A673 (cell line): ENCODE measurements around the gene NCBP2. TPM values are rescaled to one million over a fixed set of nuclear protein-coding genes. Genes with fewer than 3 reads are reported as not detected.

Experiments used
- BruUV-seq: library from RNA; stranded (reverse); fragments of 400-500 nt; replicated peaks from 2 replicates; lab custom pipeline; 2021; lab: Mats Ljungman, UMichigan
- CTCF ChIA-PET: fragments of 300-600 bp; sonication (Branson Sonifier 250); formaldehyde crosslinking; loops from one replicate; lab custom pipeline; 2022; ENCODE audit warnings: antibody characterized with exemption; lab: Charles Lee
- POLR2A ChIA-PET: fragments of 300-600 bp; sonication (Branson Sonifier 250); formaldehyde crosslinking; loops from one replicate; lab custom pipeline; 2022; ENCODE audit warnings: antibody characterized with exemption; ENCODE audit not compliant: low non-redundant PET; lab: Charles Lee
- DNase-seq: peaks from one replicate; pipeline ENCODE4 v3.0.0-alpha.2; 2015; ENCODE audit warnings: low spot score
- H3K27ac ChIP-seq: fragments of 200-600 bp; sonication (generic); 2 replicates; pipeline ENCODE4 v1.5.1; 2016; ENCODE audit warnings: mixed run types, low read depth, mild to moderate bottlenecking, mixed read lengths, antibody characterized with exemption, low read length; ENCODE audit not compliant: poor library complexity, severe bottlenecking
- H3K27me3 ChIP-seq: fragments of 200-600 bp; sonication (generic); replicated peaks from 2 replicates; pipeline ENCODE4 v1.6.1; 2017; ENCODE audit warnings: mixed run types, low read depth, mild to moderate bottlenecking, mixed read lengths, antibody characterized with exemption, low read length; ENCODE audit not compliant: insufficient read depth, poor library complexity
- H3K36me3 ChIP-seq: fragments of 200-600 bp; sonication (generic); 2 replicates; pipeline ENCODE4 v1.6.1; 2016; ENCODE audit warnings: mixed run types, mild to moderate bottlenecking, mixed read lengths, antibody characterized with exemption, low read length; ENCODE audit not compliant: insufficient read depth, poor library complexity, severe bottlenecking
- H3K4me1 ChIP-seq: fragments of 200-600 bp; sonication (generic); 2 replicates; pipeline ENCODE4 v1.6.1; 2017; ENCODE audit warnings: mixed run types, mild to moderate bottlenecking, mixed read lengths, antibody characterized with exemption, low read length; ENCODE audit not compliant: insufficient read depth, poor library complexity, severe bottlenecking
- H3K4me3 ChIP-seq: fragments of 200-600 bp; sonication (generic); 2 replicates; pipeline ENCODE4 v1.5.1; 2016; ENCODE audit warnings: low read depth, mixed run types, mild to moderate bottlenecking, mixed read lengths, low read length; ENCODE audit not compliant: poor library complexity, severe bottlenecking
- H3K9me3 ChIP-seq: fragments of 200-600 bp; sonication (generic); 2 replicates; pipeline ENCODE4 v1.6.1; 2016; ENCODE audit warnings: mixed run types, low read depth, mild to moderate bottlenecking, mixed read lengths, antibody characterized with exemption, low read length; ENCODE audit not compliant: poor library complexity, severe bottlenecking
- EZH2 ChIP-seq: fragments of 200-600 bp; sonication (generic); IDR thresholded peaks from 2 replicates; pipeline ENCODE4 v1.6.1; 2017; ENCODE audit warnings: borderline replicate concordance, low read depth, mild to moderate bottlenecking, mixed read lengths, antibody characterized with exemption, low read length; ENCODE audit not compliant: poor library complexity, severe bottlenecking
- intact Hi-C: fragments of 100-400 bp; cut with micrococcal nuclease; formaldehyde crosslinking; loops from one replicate; pipeline ENCODE4 v1.10.0; 2022; ENCODE audit not compliant: unreplicated experiment
- total RNA-seq: library from RNA; stranded (reverse); gene quantifications from 2 replicates; pipeline ENCODE4 v1.2.3, GENCODE V29; 2021
- TF ChIP-seq, protein P1 (sequence below): fragments of 300-800, 200-600 bp; sonication (generic); conservative IDR thresholded peaks from 2 replicates; pipeline ENCODE4 v1.5.1; 2017; ENCODE audit warnings: low read depth, mild to moderate bottlenecking, antibody characterized with exemption, low read length, moderate library complexity, mixed read lengths

The NCBP2 gene
- total RNA-seq, 1 experiment from 2014 or later, result 93.7 TPM

DNA sequence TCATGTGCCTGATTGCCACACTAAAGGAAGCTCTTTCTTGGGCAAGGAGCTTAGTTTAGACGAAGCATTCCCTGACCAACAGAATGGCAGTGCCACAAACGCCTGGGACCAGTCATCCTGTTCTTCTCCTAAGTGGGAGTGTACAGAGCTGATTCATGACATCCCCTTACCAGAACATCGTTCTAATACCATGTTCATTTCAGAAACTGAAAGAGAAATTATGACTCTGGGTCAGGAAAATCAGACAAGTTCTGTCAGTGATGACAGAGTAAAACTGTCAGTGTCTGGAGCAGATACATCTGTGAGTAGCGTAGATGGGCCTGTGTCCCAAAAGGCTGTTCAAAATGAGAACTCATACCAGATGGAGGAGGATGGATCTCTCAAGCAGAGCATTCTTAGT, 56.2 kb downstream of the NCBP2 start:
- H3K27me3 ChIP-seq, result no peaks in the 10 kb centered on the region
- TF ChIP-seq, protein P1, sequence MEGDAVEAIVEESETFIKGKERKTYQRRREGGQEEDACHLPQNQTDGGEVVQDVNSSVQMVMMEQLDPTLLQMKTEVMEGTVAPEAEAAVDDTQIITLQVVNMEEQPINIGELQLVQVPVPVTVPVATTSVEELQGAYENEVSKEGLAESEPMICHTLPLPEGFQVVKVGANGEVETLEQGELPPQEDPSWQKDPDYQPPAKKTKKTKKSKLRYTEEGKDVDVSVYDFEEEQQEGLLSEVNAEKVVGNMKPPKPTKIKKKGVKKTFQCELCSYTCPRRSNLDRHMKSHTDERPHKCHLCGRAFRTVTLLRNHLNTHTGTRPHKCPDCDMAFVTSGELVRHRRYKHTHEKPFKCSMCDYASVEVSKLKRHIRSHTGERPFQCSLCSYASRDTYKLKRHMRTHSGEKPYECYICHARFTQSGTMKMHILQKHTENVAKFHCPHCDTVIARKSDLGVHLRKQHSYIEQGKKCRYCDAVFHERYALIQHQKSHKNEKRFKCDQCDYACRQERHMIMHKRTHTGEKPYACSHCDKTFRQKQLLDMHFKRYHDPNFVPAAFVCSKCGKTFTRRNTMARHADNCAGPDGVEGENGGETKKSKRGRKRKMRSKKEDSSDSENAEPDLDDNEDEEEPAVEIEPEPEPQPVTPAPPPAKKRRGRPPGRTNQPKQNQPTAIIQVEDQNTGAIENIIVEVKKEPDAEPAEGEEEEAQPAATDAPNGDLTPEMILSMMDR, result no peak
- no peak for TF ChIP-seq EZH2
- peaks cover 4% of the 10 kb centered on the region for H3K4me1 ChIP-seq
- H3K36me3 ChIP-seq, result no peaks in the 10 kb centered on the region
- H3K27ac ChIP-seq, result no peak overlapping the region
- ChIA-PET POLR2A (no interaction called here), CTCF (no interaction called here)
- no TSS peak for BruUV-seq
- no peaks in the 10 kb centered on the region for H3K9me3 ChIP-seq
- no peak overlapping the region for H3K4me3 ChIP-seq
- no peak for DNase-seq
- intact Hi-C loops, result no loop called here

Other genes starting within 250 kb of the NCBP2 start
- gene CEP19, start 230.3 kb downstream of the NCBP2 start, total RNA-seq, result 6.0 TPM in 2 replicates
- 59.0 and 59.1 TPM in 2 replicates for gene PIGX, start 230.2 kb downstream of the NCBP2 start, total RNA-seq
- 93.2 and 102 TPM in 2 replicates for gene PAK2, start 202.7 kb downstream of the NCBP2 start, total RNA-seq
- 42.1 and 42.2 TPM in 2 replicates for gene SENP5, start 74.6 kb downstream of the NCBP2 start, total RNA-seq
- 0.68 and 0.69 TPM in 2 replicates for gene PIGZ, start 26.3 kb upstream of the NCBP2 start, total RNA-seq
- 2.6 and 4.3 TPM in 2 replicates for gene MELTF, start 87.3 kb upstream of the NCBP2 start, total RNA-seq